Dermis microvascular lymphatic vessel endothelial cell (primary cell): ENCODE data around the gene ZNF740. TPM values are rescaled to one million over a fixed set of nuclear protein-coding genes. Genes with fewer than 3 reads are reported as not detected.
"Not testable (repeated sequence)": the region's sequence is repeated elsewhere in the genome, so short reads cannot be mapped to it uniquely, and the experiment has no call there.

ENCODE experiments used
- DNase-seq, 2 donors: peaks; one replicate each; pipeline versions ENCODE4 v3.0.0 to v3.0.0-alpha.2; 2010; ENCODE audit warnings: low read depth in 2 of 2
- total RNA-seq: library from RNA; depleted of rRNA; stranded (reverse); fragments of >200 nt; gene quantifications from 2 replicates; pipeline ENCODE4 v1.2.1, GENCODE V29; 2014

The ZNF740 gene
- total RNA-seq, 1 donor from 2014 or later: 10.7 TPM

DNA sequence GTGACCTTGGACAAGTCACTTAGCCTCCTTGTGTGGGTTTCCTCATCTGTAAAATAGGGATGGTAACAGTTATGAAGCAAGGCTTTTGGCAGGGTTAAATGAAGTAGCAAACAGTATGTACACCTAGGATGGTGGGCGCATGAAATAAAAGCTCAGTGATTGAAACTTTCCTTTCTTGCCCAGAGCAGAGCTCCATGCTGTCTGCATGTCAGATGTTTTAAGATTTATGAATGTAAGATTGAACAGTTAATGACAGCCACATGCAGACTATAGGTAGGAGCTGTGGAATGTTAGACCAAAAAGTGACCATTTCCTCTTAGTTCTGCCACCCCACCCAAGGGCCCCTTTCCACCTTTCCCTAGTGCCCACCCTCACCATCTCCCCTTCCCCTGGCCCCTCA is 14.5 kb downstream of the ZNF740 start:
- DNase-seq: no peak

DNA sequence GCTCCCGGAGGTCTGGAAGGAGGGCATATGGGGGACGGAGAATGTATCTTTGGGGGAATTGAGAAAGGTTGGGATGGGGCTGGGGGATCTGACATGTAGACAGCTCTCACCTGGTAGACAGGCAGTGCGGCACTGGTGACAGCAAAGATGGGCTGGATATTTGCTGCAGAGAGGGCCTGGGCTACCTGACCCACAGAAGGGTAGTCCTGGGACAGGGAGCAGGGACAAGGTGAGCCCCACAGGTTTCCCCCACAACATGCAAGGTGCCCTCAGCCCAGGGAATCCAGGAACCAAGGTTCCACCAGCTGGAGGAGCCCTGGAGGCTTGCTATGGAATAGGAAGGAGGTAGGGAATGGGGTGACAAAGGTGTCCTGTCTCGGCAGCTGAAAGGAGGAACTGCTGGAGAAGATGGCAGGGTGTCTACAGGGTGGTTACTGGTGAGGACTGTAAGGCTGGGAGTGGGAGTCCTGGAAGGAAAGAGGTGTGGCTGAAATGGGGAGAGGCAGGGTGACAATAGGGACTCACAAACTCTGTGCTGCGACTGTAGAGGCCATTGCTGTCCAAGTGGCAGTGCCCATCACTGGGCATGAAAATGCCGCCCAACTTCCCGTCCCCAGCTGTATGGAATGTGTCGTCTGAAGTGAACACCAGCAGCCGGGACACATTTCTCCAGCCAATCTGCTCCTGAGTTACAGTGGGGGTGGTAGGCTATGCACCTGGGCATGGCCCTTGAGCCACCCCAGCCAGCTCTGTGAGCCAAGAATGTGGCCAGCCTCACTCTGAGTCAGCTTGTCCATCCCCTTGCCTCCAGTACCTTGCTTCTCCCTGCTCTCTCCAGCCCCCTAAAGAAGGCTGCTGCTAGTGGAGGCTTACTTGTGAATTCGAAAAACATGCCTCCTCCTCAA is 15.2 kb downstream of the ZNF740 start:
- no peak for DNase-seq

DNA sequence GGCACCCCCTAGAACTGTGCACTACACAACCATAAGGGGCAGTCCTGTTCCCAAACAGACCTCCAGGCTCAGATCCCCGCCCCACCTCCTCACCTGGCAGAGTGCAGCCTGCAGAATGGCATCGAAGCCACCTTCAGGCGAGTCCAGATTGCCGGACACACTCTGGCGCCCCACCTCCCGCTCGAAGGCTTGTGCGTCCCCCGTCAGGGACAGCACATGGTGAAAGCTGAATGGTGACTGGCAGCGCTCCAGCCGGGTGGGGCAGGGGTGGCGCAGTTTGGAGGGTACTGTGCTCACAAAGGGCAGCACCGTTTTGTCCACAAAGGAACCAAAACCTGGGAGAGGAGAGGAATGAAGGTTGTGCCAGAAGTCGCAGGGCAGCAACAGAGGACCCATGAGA is 16.0 kb downstream of the ZNF740 start:
- DNase-seq: no peak

DNA sequence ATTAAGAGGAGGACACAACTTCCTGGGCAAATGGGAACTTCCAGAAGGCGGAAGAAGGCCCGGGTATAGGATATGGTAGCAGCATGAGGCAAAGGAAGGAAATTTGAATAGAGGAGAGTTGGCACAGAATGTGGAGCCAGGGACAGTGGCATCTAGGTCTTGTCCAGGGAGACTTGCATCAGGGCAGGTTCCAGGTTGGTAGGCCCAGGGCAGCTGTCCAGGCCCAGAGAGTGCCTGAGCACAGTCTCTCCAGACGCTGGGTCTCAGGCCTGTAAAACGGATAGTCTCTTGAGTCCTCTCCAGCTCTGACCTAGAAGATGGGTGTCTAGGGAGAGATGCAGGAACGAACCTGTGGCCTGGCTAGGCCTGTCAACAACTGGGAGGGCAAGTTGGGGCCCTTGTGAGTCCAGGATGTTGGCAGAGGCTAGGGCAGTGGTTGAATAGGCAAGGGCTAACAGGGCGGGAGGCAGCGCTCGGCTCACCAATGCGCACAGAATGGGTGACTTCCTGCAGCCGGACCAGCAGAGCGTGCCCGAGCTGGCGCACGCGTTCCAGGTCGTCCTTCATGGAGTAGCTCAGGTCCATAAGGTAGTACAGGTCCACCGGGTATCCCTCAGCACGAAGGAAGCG is 16.6 kb downstream of the ZNF740 start:
- no peak for DNase-seq

DNA sequence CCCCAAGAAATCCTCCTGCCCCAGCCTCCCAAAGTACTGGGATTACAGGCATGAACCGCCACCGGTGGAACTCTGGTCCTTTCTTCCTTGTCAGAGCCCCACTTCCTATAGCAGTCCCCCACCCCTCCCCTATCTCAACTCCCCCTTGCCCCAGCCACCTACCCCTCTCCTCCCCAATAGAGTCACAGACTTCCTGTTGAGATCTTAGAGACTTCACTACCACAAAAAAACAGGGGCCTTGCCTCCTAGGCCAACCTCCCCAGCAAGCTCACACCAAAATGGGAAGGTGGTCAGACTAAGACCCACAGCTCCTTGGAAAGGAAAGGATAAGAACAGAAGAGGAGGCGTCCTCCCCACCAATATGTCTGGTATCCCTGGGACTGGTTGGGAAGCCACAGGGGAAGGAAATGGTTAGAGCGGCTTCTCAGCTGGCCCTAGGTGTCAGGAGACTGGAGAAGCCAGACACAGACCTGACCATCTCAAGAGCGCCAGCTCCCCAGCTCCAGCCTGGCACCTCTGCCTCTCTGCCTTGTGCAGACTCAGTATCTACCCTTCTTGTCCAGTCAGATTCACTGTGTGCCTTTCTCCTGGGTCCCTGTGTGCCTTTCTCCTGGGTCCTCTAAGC is 18.1 kb downstream of the ZNF740 start:
- no peak for DNase-seq

DNA sequence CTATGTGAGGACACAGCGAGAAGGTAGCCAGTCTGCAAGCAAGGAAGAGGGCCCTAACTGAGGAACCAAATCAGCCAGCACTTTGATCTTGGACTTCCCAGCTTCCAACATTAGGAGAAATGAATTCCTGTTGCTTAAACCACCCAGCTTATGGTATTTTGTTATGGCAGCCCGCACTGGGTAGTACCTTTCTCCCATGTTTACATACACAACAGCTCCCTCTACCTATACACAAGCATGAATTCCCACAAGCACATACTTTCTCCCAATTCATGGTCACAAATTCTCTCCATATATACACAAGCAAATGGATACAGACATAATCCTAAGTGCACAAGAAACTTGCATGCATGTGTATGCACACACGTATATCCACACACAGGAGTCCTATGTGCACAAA is 19.2 kb downstream of the ZNF740 start:
- DNase-seq: no peak

DNA sequence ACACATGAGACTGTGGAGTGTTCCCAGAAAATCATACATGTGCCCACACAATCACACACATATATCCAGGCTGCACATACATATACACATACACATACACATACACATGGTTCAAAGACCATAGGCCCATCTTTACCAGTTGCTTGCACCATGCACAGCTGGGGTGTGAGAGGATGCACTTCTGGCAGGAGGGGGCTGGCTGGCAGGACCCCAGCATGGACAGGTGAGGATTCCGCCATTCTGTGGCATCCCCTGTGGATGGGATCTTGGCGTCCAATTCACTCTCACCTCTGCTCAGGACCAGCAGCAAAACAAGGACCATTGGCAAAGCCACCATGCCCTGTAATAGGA is 19.6 kb downstream of the ZNF740 start:
- DNase-seq: no peak

DNA sequence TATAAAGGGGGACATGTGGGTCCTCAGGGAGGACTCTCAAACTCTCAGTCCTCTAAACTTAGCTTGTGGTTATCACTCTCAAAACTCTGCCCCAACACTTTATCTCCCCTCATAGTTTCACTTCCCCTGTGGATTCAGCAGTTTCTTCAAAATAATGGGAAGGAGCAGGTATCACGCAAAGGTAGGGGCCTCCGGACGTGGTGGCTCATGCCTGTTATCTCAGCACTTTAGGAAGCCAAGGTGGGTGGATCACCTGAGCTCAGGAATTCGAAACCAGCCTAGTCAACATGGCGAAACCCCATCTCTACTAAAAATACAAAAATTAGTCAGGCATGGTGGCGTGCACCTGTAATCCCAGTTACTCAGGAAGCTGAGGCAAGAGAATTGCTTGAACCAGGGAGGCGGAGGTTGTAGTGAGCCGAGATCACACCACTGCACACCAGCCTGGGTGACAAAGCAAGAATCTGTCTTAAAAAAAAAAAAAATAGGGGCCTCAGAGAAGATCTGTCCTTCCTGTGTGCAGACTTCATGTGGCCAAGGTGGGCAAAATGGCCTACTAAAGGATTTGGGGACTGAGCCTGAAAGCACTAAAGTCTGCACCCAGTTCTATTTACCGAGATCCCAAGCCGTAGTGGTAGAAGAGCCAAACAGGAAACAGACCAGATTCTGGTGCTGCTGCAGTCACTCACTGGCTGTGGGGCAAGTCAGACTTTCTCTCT is 20.1 kb downstream of the ZNF740 start:
- no peak for DNase-seq

DNA sequence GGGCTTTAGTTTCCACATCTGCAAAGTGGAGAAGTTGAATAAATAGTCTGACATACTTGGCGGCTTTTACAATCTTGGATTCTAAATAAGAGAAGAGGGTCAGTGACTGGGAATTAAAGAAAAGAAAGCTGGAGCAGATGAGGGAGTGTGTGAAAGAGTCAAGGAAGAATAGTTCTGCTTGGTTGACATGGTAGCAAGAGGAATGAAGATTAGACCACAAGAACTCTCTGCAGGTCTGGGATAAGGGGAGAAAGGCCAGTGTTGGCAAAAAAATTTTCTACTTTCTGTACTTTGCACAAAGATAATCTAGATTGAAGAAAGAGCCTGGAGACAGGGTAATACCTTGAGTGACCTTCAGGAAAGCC is 20.6 kb downstream of the ZNF740 start:
- DNase-seq: no peak

DNA sequence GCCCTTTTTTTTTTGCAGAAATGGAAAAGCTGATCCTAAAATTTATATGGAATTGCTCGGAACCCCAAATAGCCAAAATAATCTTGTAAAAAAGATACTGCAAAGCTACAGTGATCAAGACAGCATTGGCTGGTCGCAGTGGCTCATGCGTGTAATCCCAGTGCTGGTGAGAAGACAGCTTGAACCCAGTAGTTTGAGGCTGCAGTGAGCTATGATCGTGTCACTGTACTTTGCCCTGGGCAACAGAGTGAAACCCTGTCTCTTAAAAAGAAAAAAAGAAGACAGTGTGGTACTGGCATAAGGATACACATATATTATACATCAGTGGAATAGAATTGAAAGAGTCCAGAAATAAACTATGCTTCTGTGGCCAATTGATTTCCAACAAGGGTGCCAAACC is 21.1 kb downstream of the ZNF740 start:
- no peak for DNase-seq

DNA sequence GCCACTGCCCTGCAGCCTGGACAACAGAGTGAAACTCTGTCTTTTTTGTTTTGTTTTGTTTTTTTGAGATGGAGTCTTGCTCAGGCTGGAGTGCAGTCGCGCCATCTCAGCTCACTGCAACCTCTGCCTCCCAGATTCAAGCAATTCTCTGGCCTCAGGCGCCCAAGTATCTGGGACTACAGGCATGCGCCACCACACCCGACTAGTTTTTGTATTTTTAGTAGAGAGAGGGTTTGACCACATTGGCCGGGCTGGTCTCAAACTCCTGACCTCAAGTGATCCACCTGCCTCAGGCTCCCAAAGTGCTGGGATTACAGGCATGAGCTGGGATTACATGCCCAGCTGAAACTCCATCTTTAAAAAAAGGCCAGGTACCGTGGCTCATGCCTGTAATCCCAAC is 21.8 kb downstream of the ZNF740 start:
- not testable (repeated sequence) for DNase-seq

DNA sequence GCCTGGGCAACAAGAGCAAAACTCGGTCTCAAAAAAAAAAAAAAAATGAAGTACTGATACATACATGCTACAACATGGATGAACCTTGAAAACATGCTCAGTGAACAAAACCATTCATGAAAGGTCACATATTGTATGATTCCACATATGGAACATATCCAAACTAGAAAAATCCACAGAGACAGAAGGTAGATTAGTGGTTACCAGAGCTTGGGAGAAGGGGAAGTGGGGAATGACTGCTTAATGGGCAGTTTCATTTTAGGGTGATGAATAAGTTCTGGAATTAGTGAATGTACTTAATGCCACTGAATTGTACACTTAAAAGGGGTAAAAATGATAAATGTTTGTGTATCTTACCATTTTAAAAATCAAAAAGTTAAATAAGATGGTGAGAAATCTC is 23.8 kb downstream of the ZNF740 start:
- DNase-seq: no peak

DNA sequence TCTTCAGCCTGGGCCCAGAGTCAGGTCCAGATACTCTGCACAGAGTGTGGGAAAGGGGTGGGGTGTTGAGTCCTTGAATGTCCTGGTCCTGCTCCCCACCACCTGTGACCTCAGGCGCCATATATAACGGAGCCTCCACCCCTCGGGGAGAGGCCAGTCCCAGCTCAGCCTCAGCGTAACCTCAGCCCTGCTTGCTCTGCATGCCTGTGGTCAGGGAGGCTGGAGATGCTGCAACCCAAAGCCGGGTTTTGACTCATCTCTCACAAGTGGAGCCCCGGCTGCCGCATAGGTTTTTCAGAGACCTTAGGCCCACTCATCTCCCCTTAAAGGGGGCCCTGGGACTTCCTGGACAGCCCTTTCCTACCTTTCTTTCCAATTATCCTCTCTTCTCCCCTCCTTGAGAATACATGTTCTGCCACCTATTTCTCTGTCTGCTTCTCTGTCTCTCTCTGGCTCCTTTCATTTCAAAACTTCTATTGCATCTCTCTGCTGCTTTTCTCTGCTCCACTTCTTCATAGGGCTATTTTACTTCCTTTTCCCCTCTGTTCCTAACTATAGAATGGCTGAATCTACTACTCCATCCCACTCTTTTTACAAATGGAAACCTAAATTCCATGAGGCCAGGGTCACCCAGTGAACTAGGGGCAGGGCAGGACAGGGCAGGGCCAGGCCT is 25.4 kb downstream of the ZNF740 start:
- no peak for DNase-seq

DNA sequence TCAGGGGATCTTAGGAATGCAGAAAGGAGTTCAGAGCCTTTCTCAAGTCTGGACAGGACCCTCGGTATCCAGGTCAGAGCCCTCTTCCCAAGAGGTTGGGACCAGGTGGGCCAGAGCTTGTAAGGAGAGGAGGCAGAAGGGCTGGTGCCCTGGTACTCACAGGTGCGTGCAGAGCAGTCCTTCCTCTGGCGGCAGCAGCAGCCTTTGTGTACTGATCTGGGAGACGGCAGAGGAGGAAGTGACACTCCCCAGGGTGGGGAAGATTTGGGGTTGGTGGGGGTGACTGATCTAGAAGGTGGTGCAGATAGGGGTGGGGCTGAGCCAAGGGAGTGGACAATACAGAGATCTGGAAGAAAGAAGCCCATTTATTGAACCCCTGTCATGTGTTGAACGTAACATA is 26.5 kb downstream of the ZNF740 start, which contains the start of gene ITGB7:
TSS of gene ITGB7 (minus strand) at position 210 of the 400 bp plus-strand sequence. CDS start 6,808 bp downstream, outside the sequence.
- no peak for DNase-seq

DNA sequence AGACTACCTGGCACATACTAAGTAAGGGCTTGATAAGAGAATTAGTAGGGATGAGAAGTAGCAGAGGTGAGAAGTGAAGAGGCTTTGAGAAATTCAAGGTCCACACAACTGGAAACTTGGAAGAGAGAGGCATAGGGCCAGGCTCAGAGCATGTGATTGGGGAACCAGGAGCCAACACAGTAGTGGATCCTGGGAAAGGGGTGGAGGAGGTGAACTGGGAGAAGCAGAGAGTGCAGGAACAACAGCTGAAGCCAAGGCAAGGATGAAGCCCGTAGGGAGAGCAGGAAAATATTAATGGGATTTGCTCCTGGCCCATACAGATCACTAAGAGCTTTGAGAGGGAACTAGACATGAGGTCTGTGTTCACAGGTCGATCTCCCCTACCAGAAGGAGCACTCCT is 27.9 kb downstream of the ZNF740 start:
- DNase-seq: no peak

DNA sequence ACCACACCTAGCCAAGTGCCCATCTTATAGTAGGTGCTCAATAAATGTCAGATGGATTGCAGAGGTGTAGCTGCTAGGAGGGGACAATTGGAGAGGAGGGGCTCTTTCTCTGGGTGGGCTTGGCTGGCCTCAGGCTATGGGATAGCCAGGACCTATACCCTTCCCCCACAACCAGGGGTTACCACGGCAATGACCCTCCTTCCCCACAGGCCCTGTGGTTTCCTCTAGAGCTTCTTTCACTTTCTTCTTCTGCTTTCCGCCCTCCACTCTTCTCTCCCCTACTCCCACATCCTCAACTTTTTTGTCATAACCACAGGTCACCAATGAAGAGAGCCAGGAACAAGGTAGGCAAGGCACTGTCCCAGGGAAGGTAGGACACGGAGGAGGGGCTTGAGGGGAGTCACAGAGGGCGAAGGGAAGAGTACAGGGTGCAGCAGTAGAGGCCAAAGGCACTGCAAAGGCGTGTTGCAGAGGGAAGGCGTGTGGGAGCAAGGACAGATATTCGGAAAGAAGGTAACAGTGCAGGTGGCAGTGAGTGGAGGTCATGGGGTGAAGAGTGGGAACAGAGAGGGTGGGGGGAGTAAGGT is 28.4 kb downstream of the ZNF740 start:
- no peak for DNase-seq

DNA sequence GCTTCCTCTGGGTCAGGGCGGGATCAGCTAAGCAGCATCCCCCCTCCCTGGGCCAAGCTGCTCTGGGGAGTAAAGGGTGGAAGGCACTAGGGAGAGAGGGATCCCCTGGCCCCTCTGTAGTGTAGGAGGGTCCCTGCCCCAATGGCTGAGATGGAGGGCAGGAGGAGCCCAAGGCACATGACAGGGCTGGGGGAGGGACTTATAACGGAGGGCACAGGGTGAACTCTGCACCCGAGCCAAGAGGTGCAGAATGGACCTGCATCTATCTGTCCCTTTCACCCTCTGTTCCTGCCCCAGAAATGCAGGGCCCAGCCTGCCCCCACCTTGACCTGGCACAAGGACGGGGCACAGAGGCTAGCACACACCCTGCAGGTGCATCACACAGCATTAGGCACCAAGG is 30.3 kb downstream of the ZNF740 start:
- no peak for DNase-seq

DNA sequence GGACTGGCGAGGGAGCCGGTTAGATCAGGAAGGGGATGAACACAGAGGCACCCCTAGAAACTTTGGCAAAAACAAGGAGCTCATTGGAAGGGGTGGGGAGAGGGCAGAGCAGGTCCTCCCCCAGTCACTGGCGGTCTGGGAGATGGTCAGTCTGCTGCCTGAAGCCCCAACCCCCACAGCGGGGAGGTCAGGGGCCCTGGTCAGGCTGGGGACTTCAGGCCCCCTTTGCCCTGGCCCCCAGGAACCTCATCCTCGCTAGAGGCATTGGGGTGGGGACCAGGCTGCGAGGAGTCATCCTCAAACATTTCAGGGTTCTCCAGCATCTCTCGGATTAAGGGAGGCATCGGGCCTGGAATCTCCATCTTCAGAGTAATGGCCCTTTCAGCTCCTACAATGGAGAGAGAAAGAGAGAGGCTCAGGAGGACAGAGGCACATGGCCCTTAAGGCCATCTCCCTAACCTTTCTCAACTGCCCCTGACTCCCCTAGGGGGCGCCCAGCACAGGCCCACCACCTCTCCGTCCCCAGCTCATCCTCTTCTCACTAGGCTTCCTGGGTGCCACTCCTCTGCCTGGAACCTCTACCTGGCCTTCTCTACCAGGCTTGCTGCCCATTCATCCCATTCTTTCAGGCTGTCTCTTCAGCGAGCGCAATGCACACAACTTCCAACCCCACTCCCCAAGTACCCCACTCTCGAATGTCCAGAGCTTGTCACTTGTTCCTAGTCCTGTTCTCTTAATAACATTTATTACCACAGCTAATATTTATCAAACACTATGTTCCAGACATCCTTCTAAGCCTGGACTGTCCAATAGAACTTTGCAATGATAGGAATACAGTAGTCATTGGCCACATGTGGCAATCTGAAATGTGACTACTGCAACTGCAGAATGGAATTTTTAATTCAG is 31.2 kb downstream of the ZNF740 start:
- no peak for DNase-seq

DNA sequence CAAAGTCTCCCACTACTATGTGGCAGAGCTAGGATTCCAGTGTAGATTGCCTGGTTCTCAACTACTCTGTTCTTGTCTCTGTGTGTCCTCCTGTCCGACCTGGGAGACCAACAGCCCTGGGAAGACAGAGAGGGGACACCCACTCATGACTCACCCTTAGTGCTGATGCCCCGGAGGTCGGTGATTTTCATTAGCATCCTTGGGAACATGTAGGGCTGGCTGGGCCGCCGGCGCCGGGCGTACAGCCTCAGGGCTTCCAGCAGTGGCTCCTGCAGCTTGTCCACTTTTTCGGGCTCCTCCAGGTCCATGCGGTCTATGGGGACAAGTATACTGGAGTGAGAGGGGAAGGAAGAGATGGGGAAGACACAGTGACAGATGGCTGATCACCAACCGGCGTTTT is 32.4 kb downstream of the ZNF740 start:
- no peak for DNase-seq

DNA sequence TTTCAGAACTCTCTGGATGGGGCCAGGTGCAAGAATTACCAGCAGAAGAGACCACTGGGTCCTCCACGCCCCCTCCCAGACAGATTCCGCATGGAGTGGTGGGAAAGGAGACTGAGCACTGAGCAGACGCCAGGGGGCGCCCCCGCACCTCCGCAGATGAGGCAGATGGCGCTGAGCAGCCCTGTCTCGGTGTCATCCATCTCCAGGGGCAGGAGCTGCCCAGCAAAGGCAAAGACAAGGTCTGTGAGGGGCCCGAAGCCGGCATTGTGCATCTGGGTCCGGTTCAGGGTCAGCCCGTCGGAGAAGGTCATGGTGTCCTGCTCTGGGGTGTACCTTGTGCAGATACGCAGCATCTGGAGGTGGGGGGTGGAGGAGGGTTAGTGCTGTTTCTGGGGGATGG is 32.8 kb downstream of the ZNF740 start:
- peak; percentile 48 to 80 for DNase-seq
